ENCODE data around the gene PIK3AP1.

- TF ChIP-seq RAD21 (IDR thresholded peaks at IDR 0.05; ENCODE audit: insufficient read depth, low read depth, low read length) (no peak), SIN3A (IDR thresholded peaks at IDR 0.05; ENCODE audit: low read depth, low read length) (no peak), EZH2 (IDR thresholded peaks at IDR 0.05; ENCODE audit: borderline replicate concordance, control insufficient read depth, low read depth, low read length) (no peak), BCL11A (IDR thresholded peaks at IDR 0.05; ENCODE audit: low read depth, low read length) (no peak), MEF2A (IDR thresholded peaks at IDR 0.05; ENCODE audit: insufficient read depth, low read depth, low read length) (no peak), IKZF1 (conservative IDR thresholded peaks at IDR 0.05) (no peak), YY1 (IDR thresholded peaks at IDR 0.05; ENCODE audit: low read depth, low read length) (no peak), SREBF1 (IDR thresholded peaks at IDR 0.05; ENCODE audit: low read length) (no peak), SMARCA5 (IDR thresholded peaks at IDR 0.05) (no peak), CREM (IDR thresholded peaks at IDR 0.05; ENCODE audit: low read depth) (no peak)
- TF ChIP-seq, protein P1, sequence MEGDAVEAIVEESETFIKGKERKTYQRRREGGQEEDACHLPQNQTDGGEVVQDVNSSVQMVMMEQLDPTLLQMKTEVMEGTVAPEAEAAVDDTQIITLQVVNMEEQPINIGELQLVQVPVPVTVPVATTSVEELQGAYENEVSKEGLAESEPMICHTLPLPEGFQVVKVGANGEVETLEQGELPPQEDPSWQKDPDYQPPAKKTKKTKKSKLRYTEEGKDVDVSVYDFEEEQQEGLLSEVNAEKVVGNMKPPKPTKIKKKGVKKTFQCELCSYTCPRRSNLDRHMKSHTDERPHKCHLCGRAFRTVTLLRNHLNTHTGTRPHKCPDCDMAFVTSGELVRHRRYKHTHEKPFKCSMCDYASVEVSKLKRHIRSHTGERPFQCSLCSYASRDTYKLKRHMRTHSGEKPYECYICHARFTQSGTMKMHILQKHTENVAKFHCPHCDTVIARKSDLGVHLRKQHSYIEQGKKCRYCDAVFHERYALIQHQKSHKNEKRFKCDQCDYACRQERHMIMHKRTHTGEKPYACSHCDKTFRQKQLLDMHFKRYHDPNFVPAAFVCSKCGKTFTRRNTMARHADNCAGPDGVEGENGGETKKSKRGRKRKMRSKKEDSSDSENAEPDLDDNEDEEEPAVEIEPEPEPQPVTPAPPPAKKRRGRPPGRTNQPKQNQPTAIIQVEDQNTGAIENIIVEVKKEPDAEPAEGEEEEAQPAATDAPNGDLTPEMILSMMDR (IDR thresholded peaks at IDR 0.05 in 2 of 3, conservative IDR thresholded peaks at IDR 0.05 in 1 of 3; ENCODE audit: control insufficient read depth in 2 of 3, extremely low read depth in 1 of 3, insufficient read depth in 1 of 3, low read depth in 3 of 3, low read length in 3 of 3) = no peak
Measured at GRCh38 chr10:96681524-96681923, 38.8 kb downstream of the PIK3AP1 start.

Data from GM12878 (cell line).